Caco-2 (cell line): Measurements from ENCODE around the gene GPC5. TPM values are rescaled to one million over a fixed set of nuclear protein-coding genes. Genes with fewer than 3 reads are reported as not detected.
"Not testable (repeated sequence)": the region's sequence is repeated elsewhere in the genome, so short reads cannot be mapped to it uniquely, and the experiment has no call there.

ENCODE experiments used
- BruUV-seq: library from RNA; stranded (reverse); fragments of 400-500 nt; replicated peaks from 2 replicates; lab custom pipeline; 2021; lab: Mats Ljungman, UMichigan
- CTCF ChIA-PET: fragments of 300-600 bp; sonication (Branson Sonifier 250); formaldehyde crosslinking; loops from one replicate; lab custom pipeline; 2022; ENCODE audit warnings: antibody characterized with exemption; lab: Charles Lee
- POLR2A ChIA-PET: fragments of 300-600 bp; sonication (Branson Sonifier 250); formaldehyde crosslinking; loops from one replicate; lab custom pipeline; 2022; ENCODE audit warnings: antibody characterized with exemption; lab: Charles Lee
- DNase-seq, 2 experiments: peaks; one replicate each; pipeline versions ENCODE4 v3.0.0 to v3.0.0-alpha.2; 2020 to 2022
- H3K27me3 ChIP-seq: replicated peaks from 2 replicates; pipeline ENCODE4 v1.6.0; 2011; ENCODE audit warnings: low read length; ENCODE audit not compliant: control insufficient read depth, insufficient read depth
- H3K36me3 ChIP-seq: 2 replicates; pipeline ENCODE4 v1.5.1; 2011; ENCODE audit warnings: low read length; ENCODE audit not compliant: control insufficient read depth, insufficient read depth
- H3K4me1 ChIP-seq: fragments of 250-450 bp; sonication (Bioruptor Pico); 2 replicates; pipeline ENCODE4 v1.5.1; 2020; ENCODE audit warnings: mild to moderate bottlenecking
- H3K4me3 ChIP-seq: 2 replicates; pipeline ENCODE4 v1.5.1; 2011; ENCODE audit warnings: low read depth, mild to moderate bottlenecking, control low read depth, low read length
- H3K9me3 ChIP-seq: fragments of 250-450 bp; sonication (Bioruptor Pico); 2 replicates; pipeline ENCODE4 v1.5.1; 2020; ENCODE audit warnings: mild to moderate bottlenecking, moderate library complexity
- H3K27ac Mint-ChIP-seq: one replicate; pipeline ENCODE4 v1.8.0; 2022; ENCODE audit warnings: mixed read lengths; ENCODE audit not compliant: unreplicated experiment
- H3K27me3 Mint-ChIP-seq: one replicate; pipeline ENCODE4 v1.8.0; 2022; ENCODE audit warnings: mixed read lengths; ENCODE audit not compliant: insufficient read depth, unreplicated experiment
- H3K36me3 Mint-ChIP-seq: one replicate; pipeline ENCODE4 v1.8.0; 2022; ENCODE audit warnings: mild to moderate bottlenecking, mixed read lengths; ENCODE audit not compliant: insufficient read depth, unreplicated experiment
- H3K4me1 Mint-ChIP-seq: one replicate; pipeline ENCODE4 v1.8.0; 2022; ENCODE audit warnings: low read depth, mixed read lengths; ENCODE audit not compliant: unreplicated experiment
- H3K4me3 Mint-ChIP-seq: one replicate; pipeline ENCODE4 v1.8.0; 2022; ENCODE audit warnings: mild to moderate bottlenecking, moderate library complexity, mixed read lengths; ENCODE audit not compliant: unreplicated experiment
- H3K9me3 Mint-ChIP-seq: one replicate; pipeline ENCODE4 v1.8.0; 2022; ENCODE audit warnings: mixed read lengths; ENCODE audit not compliant: unreplicated experiment
- intact Hi-C: fragments of 100-400 bp; cut with micrococcal nuclease; formaldehyde crosslinking; loops from one replicate; pipeline ENCODE4 v1.10.0; 2022; ENCODE audit not compliant: unreplicated experiment
- total RNA-seq: library from RNA; stranded (reverse); gene quantifications from 2 replicates; pipeline ENCODE4 v1.2.3, GENCODE V29; 2022
- TF ChIP-seq, protein P1 (sequence below), 2 experiments: fragments of 200-600 bp in 1 of 2; IDR thresholded peaks; 1 replicate in 1 of 2; 2 replicates in 1 of 2; pipeline versions ENCODE4 v1.5.1 to v1.8.0; 2011 to 2022; ENCODE audit warnings: antibody characterized with exemption in 1 of 2, control low read depth in 1 of 2, inconsistent platforms in 1 of 2, low read depth in 1 of 2, low read length in 1 of 2, mild to moderate bottlenecking in 1 of 2, moderate library complexity in 1 of 2; ENCODE audit not compliant: insufficient read depth in 1 of 2, severe bottlenecking in 1 of 2, unreplicated experiment in 1 of 2

The GPC5 gene
- total RNA-seq, 1 experiment from 2014 or later = 4.1 TPM

DNA sequence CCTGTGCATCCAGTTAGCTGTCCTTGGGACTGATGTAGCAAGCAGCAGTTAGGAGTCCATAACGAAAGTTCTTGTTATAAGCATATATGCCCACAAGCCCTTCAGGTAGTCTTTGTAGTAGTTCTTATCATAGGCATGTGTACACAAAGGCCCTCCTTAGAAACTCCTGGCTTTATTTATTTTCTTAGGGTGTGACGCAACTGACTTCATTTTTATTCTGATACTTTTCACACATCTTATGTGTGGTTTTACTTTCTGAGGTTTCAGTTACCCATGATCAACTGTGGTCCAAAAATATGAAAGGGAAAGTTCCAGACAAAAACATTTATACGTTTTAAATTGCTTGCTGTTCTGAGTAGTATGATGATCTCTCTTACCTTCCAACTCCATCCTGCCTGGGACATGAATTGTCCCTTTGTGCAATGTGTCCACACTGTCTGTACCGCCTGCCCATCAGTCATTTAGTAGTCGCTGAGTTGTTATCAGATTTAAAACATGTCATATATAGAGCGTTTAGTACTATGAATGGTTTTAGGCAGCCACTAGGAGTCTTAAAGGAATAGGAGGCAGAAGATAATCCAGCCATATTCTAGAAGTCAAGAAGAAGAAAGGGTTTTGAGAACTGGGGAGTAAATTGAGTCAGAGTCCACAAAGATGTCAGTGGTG is 19.4 kb downstream of the GPC5 start:
- peaks cover 13% of the 10 kb centered on the region for H3K4me1 ChIP-seq
- H3K9me3 Mint-ChIP-seq = no peaks in the 10 kb centered on the region
- H3K4me3 ChIP-seq = no peak overlapping the region
- CTCF ChIA-PET = no interaction called here
- no peaks in the 10 kb centered on the region for H3K36me3 ChIP-seq
- H3K27me3 ChIP-seq = no peaks in the 10 kb centered on the region
- no TSS peak for BruUV-seq
- DNase-seq = no peak
- TF ChIP-seq, protein P1, sequence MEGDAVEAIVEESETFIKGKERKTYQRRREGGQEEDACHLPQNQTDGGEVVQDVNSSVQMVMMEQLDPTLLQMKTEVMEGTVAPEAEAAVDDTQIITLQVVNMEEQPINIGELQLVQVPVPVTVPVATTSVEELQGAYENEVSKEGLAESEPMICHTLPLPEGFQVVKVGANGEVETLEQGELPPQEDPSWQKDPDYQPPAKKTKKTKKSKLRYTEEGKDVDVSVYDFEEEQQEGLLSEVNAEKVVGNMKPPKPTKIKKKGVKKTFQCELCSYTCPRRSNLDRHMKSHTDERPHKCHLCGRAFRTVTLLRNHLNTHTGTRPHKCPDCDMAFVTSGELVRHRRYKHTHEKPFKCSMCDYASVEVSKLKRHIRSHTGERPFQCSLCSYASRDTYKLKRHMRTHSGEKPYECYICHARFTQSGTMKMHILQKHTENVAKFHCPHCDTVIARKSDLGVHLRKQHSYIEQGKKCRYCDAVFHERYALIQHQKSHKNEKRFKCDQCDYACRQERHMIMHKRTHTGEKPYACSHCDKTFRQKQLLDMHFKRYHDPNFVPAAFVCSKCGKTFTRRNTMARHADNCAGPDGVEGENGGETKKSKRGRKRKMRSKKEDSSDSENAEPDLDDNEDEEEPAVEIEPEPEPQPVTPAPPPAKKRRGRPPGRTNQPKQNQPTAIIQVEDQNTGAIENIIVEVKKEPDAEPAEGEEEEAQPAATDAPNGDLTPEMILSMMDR (IDR thresholded peaks at IDR 0.05; ENCODE audit: insufficient read depth in 1 of 2, low read depth in 1 of 2, low read length in 1 of 2, severe bottlenecking in 1 of 2, unreplicated experiment in 1 of 2) = no peak
- peaks cover 14% of the 10 kb centered on the region for H3K4me1 Mint-ChIP-seq
- intact Hi-C loops = no loop called here
- no peak overlapping the region for H3K27ac Mint-ChIP-seq
- H3K27me3 Mint-ChIP-seq = no peaks in the 10 kb centered on the region
- H3K4me3 Mint-ChIP-seq = no peak overlapping the region
- POLR2A ChIA-PET = no interaction called here
- no peaks in the 10 kb centered on the region for H3K9me3 ChIP-seq
- no peaks in the 10 kb centered on the region for H3K36me3 Mint-ChIP-seq

DNA sequence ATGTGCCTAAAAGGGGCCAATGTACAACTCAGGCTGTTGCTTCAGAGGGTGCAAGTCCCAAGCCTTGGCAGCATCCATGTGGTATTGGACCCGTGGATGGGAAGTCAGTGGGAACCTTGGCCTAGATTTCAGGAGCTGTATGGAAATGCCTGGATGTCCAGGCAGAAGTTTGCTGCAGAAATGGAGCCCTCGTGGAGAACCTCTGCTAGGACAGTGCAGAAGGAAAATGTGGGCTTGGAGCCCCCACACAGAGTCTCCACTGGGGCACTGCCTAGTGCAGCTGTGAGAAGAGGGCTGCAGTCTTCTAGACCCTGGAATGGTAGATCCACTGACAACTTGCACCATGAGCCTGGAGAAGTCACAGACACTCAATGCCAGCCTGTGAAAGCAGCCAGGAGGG is 28.5 kb downstream of the GPC5 start:
- no TSS peak for BruUV-seq
- Mint-ChIP-seq H3K27ac (no peak overlapping the region), H3K4me3 (no peak overlapping the region)

DNA sequence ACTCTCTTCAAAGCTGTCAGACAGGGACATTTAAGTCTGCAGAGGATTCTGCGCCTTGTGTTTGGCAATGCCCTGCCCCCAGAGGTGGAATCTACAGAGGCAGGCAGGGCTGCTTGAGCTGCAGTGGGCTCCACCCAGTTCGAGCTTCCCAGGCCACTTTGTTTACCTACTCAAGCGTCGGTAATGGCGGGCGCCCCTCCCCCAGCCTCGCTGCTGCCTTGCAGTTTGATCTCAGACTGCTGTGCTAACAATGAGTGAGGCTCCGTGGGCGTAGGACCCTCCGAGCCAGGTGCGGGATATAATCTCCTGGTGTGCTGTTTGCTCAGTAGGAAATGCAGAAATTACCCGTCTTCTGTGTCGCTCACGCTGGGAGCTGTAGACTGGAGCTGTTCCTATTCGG is 40.3 kb downstream of the GPC5 start:
- H3K27ac Mint-ChIP-seq, CTCF ChIA-PET, H3K4me1 ChIP-seq, H3K27me3 Mint-ChIP-seq, H3K4me1 Mint-ChIP-seq, H3K9me3 ChIP-seq, DNase-seq, H3K36me3 ChIP-seq, H3K4me3 ChIP-seq, H3K36me3 Mint-ChIP-seq, H3K27me3 ChIP-seq, BruUV-seq, intact Hi-C loops, H3K4me3 Mint-ChIP-seq, POLR2A ChIA-PET: not testable (repeated sequence)
- H3K9me3 Mint-ChIP-seq = peaks cover 16% of the 10 kb centered on the region

More for the DNA sequence above, 28.5 kb downstream of the GPC5 start:
- DNase-seq = no peak
- TF ChIP-seq, protein P1 (IDR thresholded peaks at IDR 0.05; ENCODE audit: insufficient read depth in 1 of 2, low read depth in 1 of 2, low read length in 1 of 2, severe bottlenecking in 1 of 2, unreplicated experiment in 1 of 2) = no peak
- peaks cover 25% of the 10 kb centered on the region for H3K9me3 ChIP-seq
- no peaks in the 10 kb centered on the region for H3K36me3 ChIP-seq
- POLR2A ChIA-PET = no interaction called here
- H3K4me3 ChIP-seq = no peak overlapping the region
- no peaks in the 10 kb centered on the region for H3K27me3 ChIP-seq
- CTCF ChIA-PET = no interaction called here
- H3K27me3 Mint-ChIP-seq = no peaks in the 10 kb centered on the region
- H3K36me3 Mint-ChIP-seq = no peaks in the 10 kb centered on the region
- intact Hi-C loops = no loop called here
- H3K4me1 ChIP-seq = no peaks in the 10 kb centered on the region
- H3K9me3 Mint-ChIP-seq = peaks cover 36% of the 10 kb centered on the region
- no peaks in the 10 kb centered on the region for H3K4me1 Mint-ChIP-seq
